ENCODE measurements around the gene PATJ. TPM values are rescaled to one million over a fixed set of nuclear protein-coding genes. Genes with fewer than 3 reads are reported as not detected.

Gene PATJ
- total and polyA plus RNA-seq, 2 of the 13 experiments (the other 11 are each of a cell fraction or from before 2014, with no cell fraction given) = 6.2 to 16.8 TPM

DNA sequence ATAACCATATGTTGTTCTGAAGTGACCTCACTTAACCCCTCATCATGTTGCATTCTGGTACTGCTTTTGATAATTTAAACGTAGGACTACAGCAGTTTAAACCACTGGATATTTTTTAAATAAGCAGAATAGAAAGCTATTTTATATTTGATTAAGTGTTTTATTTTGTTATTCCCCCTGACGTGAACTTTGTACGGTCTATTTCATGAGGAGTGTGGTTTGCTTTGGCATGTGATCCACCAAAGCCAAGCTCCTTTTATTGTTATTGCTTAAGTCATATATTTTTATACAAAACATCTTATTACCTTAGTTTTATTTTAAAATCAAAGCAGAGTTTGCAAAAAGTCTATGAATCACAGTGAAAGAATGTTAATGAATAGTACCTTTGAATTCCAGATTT is 351.0 kb downstream of the PATJ start:
- no peak overlapping the region for H3K9ac ChIP-seq (ENCODE audit: insufficient read depth, low read depth, low read length)
- CTCF ChIA-PET (ENCODE audit: low intra/inter-chr PET ratio, low total read pairs) = no interaction called here
- H3K79me2 ChIP-seq (ENCODE audit: insufficient read depth, low read length) = no peaks in the 10 kb centered on the region
- DNase-seq (ENCODE audit: low spot score) (no peak), FAIRE-seq (no peak), ATAC-seq (no peak)
- H3K4me3 ChIP-seq (replicated peaks in 1 of 3; ENCODE audit: insufficient read depth in 1 of 3, low read depth in 2 of 3, low read length in 3 of 3) = no peak overlapping the region
- BruUV-seq (replicated peaks) = no TSS peak
- intact Hi-C loops (cut with micrococcal nuclease; ENCODE audit: unreplicated experiment) = no loop called here
- H3K9me3 ChIP-seq (ENCODE audit: low read length) = no peaks in the 10 kb centered on the region
- no peaks in the 10 kb centered on the region for H4K20me1 ChIP-seq (ENCODE audit: insufficient read depth, low read length)
- H3K4me1 ChIP-seq (ENCODE audit: insufficient read depth, low read length) = 0 out of 2 replicates have a peak, but pooled peaks cover 13% of the 10 kb centered on the region
- no peak overlapping the region for H3K27ac ChIP-seq (ENCODE audit: extremely low read length, insufficient read depth, low read length)
- no peaks in the 10 kb centered on the region for H3K27me3 ChIP-seq (ENCODE audit: control insufficient read depth in 1 of 2, insufficient read depth in 2 of 2, low read length in 2 of 2)
- POLR2A ChIA-PET = no interaction called here
- in situ Hi-C loops (cut with HindIII; ENCODE audit: extremely low pct_ligation_motif_present, low pct_unique_long_range_greater_than_20kb) = no loop called here
- TF ChIP-seq TGIF2 (CRISPR knock-in tag; IDR thresholded peaks at IDR 0.05) = no peak
- TF ChIP-seq NRL (CRISPR knock-in tag; IDR thresholded peaks at IDR 0.05; ENCODE audit: borderline replicate concordance) = no peak
- no peak for TF ChIP-seq ZMAT3 (CRISPR knock-in tag; conservative IDR thresholded peaks at IDR 0.05)
- no peak for TF ChIP-seq ZNF678 (CRISPR knock-in tag; IDR thresholded peaks at IDR 0.05)
- TF ChIP-seq MTA1 (CRISPR knock-in tag; IDR thresholded peaks at IDR 0.05; ENCODE audit: borderline replicate concordance) = no peak
- no peak for TF ChIP-seq ZNF616 (CRISPR knock-in tag; IDR thresholded peaks at IDR 0.05; ENCODE audit: low read depth)
- no peak for TF ChIP-seq HOXD1 (CRISPR knock-in tag; IDR thresholded peaks at IDR 0.05)
- TF ChIP-seq, protein P1, sequence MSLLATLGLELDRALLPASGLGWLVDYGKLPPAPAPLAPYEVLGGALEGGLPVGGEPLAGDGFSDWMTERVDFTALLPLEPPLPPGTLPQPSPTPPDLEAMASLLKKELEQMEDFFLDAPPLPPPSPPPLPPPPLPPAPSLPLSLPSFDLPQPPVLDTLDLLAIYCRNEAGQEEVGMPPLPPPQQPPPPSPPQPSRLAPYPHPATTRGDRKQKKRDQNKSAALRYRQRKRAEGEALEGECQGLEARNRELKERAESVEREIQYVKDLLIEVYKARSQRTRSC (CRISPR knock-in tag; IDR thresholded peaks at IDR 0.05; ENCODE audit: low read depth) = no peak
- TF ChIP-seq, protein P2, sequence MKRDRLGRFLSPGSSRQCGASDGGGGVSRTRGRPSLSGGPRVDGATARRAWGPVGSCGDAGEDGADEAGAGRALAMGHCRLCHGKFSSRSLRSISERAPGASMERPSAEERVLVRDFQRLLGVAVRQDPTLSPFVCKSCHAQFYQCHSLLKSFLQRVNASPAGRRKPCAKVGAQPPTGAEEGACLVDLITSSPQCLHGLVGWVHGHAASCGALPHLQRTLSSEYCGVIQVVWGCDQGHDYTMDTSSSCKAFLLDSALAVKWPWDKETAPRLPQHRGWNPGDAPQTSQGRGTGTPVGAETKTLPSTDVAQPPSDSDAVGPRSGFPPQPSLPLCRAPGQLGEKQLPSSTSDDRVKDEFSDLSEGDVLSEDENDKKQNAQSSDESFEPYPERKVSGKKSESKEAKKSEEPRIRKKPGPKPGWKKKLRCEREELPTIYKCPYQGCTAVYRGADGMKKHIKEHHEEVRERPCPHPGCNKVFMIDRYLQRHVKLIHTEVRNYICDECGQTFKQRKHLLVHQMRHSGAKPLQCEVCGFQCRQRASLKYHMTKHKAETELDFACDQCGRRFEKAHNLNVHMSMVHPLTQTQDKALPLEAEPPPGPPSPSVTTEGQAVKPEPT (CRISPR knock-in tag; IDR thresholded peaks at IDR 0.05; ENCODE audit: low read depth) = no peak
- H3K4me2 ChIP-seq (ENCODE audit: low read depth, low read length) = no peak overlapping the region
- H3K36me3 ChIP-seq (replicated peaks in 1 of 2; ENCODE audit: control insufficient read depth in 1 of 2, insufficient read depth in 2 of 2, low read length in 2 of 2) = no peaks in the 10 kb centered on the region
- no peak overlapping the region for H2AFZ ChIP-seq (ENCODE audit: low read length)
- WGBS (ENCODE audit: low lambda C conversion rate) = 91% methylated on average over 3 of the region's 3 CpGs
